ENCODE measurements around the gene MEGF8. TPM values are rescaled to one million over a fixed set of nuclear protein-coding genes. Genes with fewer than 3 reads are reported as not detected.
A peak's percentile ranks its signal among the peaks of the same experiment; 100 is the strongest.

The MEGF8 gene
- total RNA-seq, 1 donor from 2014 or later = 45.0 TPM

DNA sequence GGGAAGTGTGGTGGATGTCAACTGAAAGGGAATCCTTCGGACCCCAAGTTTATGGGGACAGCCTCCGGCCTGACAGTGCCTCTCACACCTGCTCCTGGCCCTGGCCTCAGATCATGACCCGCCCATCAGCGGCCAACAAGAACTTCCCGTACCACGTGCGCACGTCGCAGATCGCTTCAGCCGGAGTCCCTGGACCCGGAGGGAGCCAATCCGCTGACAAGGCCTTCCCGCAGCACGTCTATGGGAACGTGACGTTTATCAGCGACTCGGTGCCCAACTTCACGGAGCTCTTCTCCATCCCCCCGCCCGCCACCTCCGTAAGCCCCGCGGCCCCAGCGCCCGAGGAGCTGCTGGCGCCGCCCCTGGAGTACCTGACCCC, 2.0 kb upstream of the MEGF8 start:
- Histone ChIP-seq H3K27me3 (ENCODE audit: control insufficient read depth, insufficient read depth, low read length) (peaks cover 32% of the 10 kb centered on the region), H3K4me3 (ENCODE audit: low read depth, low read length) (no peak overlapping the region), H3K36me3 (ENCODE audit: control insufficient read depth, insufficient read depth, low read length) (no peaks in the 10 kb centered on the region)
- TF ChIP-seq, protein P1, sequence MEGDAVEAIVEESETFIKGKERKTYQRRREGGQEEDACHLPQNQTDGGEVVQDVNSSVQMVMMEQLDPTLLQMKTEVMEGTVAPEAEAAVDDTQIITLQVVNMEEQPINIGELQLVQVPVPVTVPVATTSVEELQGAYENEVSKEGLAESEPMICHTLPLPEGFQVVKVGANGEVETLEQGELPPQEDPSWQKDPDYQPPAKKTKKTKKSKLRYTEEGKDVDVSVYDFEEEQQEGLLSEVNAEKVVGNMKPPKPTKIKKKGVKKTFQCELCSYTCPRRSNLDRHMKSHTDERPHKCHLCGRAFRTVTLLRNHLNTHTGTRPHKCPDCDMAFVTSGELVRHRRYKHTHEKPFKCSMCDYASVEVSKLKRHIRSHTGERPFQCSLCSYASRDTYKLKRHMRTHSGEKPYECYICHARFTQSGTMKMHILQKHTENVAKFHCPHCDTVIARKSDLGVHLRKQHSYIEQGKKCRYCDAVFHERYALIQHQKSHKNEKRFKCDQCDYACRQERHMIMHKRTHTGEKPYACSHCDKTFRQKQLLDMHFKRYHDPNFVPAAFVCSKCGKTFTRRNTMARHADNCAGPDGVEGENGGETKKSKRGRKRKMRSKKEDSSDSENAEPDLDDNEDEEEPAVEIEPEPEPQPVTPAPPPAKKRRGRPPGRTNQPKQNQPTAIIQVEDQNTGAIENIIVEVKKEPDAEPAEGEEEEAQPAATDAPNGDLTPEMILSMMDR (IDR thresholded peaks at IDR 0.05; ENCODE audit: insufficient read depth, low read length, poor library complexity, severe bottlenecking) = no peak
- no peak for DNase-seq (ENCODE audit: low read depth)

- DNase-seq (ENCODE audit: low read depth) = no peak
- no peak overlapping the region for H3K4me3 ChIP-seq (ENCODE audit: low read depth, low read length)
- TF ChIP-seq, protein P1 (IDR thresholded peaks at IDR 0.05; ENCODE audit: insufficient read depth, low read length, poor library complexity, severe bottlenecking) = peak; percentile 11
- H3K27me3 ChIP-seq (ENCODE audit: control insufficient read depth, insufficient read depth, low read length) = peaks cover 32% of the 10 kb centered on the region
- no peaks in the 10 kb centered on the region for H3K36me3 ChIP-seq (ENCODE audit: control insufficient read depth, insufficient read depth, low read length)
Measured at GRCh38 chr19:42323852-42324654, 1.4 kb upstream of the MEGF8 start.

DNA sequence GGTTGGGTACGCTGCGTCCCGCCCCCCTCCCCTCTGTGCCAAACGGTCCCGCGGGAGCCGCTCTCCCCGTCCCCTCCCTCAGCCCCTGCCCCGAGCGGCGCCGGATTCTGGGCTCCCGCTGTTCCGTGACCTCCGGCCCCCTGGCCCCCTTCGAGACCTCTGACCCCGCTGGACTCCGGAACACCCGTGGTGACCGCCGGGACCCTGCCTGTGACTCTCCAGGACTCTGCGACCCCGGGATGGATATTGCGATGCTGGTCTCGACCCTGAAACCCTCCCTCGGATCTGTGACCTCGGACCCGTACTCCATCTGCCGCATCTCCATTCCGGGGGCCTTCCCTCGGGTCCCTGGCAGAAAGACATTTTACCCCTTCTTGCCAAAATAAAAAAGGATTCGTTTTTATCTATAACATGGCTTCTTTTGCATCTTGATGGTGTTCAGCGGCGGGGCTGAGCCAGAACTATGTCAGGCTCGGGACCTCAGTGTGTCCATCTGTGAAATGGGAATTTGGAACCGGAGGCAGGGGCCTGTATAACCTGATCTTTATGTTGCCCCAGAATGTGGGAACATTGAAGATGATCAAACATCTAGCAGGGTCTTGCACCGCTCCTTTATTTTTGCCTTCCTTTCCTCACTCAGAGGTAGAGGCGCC, 654 bp upstream of the MEGF8 start:
- no peak for DNase-seq (ENCODE audit: low read depth)
- peaks cover 32% of the 10 kb centered on the region for H3K27me3 ChIP-seq (ENCODE audit: control insufficient read depth, insufficient read depth, low read length)
- no peaks in the 10 kb centered on the region for H3K36me3 ChIP-seq (ENCODE audit: control insufficient read depth, insufficient read depth, low read length)
- H3K4me3 ChIP-seq (ENCODE audit: low read depth, low read length) = no peak overlapping the region
- TF ChIP-seq, protein P1 (IDR thresholded peaks at IDR 0.05; ENCODE audit: insufficient read depth, low read length, poor library complexity, severe bottlenecking) = peak; percentile 90

GRCh38 chr19:42325896-42326771, 699 bp downstream of the MEGF8 start:
- H3K36me3 ChIP-seq (ENCODE audit: control insufficient read depth, insufficient read depth, low read length) = no peaks in the 10 kb centered on the region
- no peak for DNase-seq (ENCODE audit: low read depth)
- TF ChIP-seq, protein P1 (IDR thresholded peaks at IDR 0.05; ENCODE audit: insufficient read depth, low read length, poor library complexity, severe bottlenecking) = peak; percentile 7
- H3K4me3 ChIP-seq (ENCODE audit: low read depth, low read length) = peak overlapping the region; percentile 86
- H3K27me3 ChIP-seq (ENCODE audit: control insufficient read depth, insufficient read depth, low read length) = peaks cover 29% of the 10 kb centered on the region

- DNase-seq (ENCODE audit: low read depth) = no peak
- Histone ChIP-seq H3K36me3 (ENCODE audit: control insufficient read depth, insufficient read depth, low read length) (no peaks in the 10 kb centered on the region), H3K4me3 (ENCODE audit: low read depth, low read length) (no peak overlapping the region), H3K27me3 (ENCODE audit: control insufficient read depth, insufficient read depth, low read length) (peaks cover 25% of the 10 kb centered on the region)
- TF ChIP-seq, protein P1 (IDR thresholded peaks at IDR 0.05; ENCODE audit: insufficient read depth, low read length, poor library complexity, severe bottlenecking) = no peak
Measured at GRCh38 chr19:42326969-42327368, 1.5 kb downstream of the MEGF8 start.

Measured in kidney epithelial cell (primary cell).